ENCODE data around the gene AP1M1. TPM values are rescaled to one million over a fixed set of nuclear protein-coding genes. Genes with fewer than 3 reads are reported as not detected.
"Not testable (repeated sequence)": the region's sequence is repeated elsewhere in the genome, so short reads cannot be mapped to it uniquely, and the experiment has no call there.

The AP1M1 gene
- total RNA-seq, 1 donor from 2014 or later, result 51.8 TPM

DNA sequence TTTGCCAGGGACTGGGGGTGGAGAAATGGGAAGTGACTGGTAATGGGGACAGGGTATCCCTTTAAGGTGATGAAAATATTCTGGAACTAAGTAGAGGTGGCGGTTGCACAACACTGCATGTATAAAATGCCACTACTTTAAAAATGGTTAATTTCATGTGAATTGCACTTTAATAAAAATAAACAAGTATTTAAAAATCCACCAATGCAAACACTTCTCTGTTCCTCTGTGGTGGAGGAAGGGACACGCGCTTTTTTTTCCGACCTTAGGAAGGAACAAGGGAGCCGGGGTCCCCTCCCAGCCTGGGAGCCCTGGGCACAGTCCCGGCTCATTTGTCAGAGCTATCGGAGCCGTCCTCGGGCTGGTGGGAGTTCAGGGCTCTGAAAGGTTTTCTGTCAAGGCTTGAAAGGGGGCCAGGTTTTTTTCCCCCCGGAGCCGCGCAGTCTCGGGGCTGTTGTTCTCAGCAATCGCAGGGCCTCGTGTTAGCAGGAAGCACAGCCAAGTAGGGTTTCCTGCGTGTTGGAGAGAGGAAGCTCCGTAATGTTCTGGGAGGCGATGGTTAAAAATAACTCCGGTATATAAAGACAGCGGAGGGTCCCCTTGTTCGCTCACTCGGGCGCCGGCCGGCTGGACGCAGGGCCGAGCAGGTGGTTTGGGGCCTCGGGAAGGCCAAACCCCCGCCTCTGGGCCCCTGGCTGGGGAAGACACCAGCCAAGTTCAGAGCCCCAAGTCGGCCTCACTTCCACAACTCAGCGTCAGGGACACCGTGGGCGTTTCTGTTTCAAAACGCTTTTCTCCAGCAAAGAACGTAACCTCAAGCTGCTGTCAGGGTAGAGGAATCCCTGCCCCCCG lies 85.7 kb downstream of the AP1M1 start:
- intact Hi-C loops (cut with DNase I), result loop anchor here (2.0 to 5.0 kb wide), 2 partner anchors 36 to 41 kb away; partner anchors contain the start of gene KLF2
- DNase-seq (ENCODE audit: low spot score), result peak; percentile 92

- no peak for DNase-seq (ENCODE audit: low spot score)
Measured at GRCh38 chr19:16284505-16284904, 86.8 kb downstream of the AP1M1 start.

GRCh38 chr19:16285079-16285478 lies 87.4 kb downstream of the AP1M1 start:
- intact Hi-C loops (cut with DNase I); DNase-seq (ENCODE audit: low spot score): not testable (repeated sequence)

More at GRCh38 chr19:16284505-16284904, 86.8 kb downstream of the AP1M1 start:
- intact Hi-C loops (cut with DNase I), result loop anchor here (5.0 kb wide), 1 partner anchor 37 kb away; no protein-coding TSS in a partner anchor

DNA sequence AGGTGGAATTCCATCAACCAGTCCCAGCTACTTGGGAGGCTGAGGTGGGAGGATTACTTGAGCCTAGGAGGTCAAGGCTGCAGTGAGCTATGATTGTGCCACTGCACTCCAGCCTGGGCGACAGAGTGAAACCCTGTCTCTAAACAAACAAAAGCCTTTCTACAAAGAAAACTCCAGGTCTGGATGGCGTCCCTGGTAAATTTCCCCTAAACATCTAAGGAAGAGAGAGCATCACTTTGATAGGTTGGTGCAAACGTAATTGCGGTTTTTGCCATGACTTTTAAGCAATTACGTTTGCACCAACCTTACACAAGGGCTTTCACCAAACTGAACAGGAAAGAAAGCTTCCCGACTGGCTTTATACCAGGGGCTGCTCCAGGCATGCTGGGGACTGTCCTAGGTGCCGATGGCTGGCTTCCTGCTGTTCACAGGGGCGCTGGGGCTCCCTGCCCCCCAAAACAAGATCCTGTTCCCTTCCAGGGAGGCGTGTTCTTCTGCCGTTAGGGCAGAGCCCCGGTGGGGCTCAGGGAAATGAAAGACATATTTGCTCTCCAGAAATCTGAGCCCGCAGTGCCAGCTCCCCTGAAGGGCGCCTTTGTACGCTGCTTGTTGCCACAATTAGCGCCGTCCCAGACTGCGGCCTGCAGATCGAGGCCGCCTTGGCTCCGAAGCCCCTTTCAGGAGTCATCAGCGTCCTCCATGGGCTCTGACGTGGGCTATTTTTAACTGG lies 88.2 kb downstream of the AP1M1 start:
- no peak for DNase-seq (ENCODE audit: low spot score)
- intact Hi-C loops (cut with DNase I), result no loop called here

DNA sequence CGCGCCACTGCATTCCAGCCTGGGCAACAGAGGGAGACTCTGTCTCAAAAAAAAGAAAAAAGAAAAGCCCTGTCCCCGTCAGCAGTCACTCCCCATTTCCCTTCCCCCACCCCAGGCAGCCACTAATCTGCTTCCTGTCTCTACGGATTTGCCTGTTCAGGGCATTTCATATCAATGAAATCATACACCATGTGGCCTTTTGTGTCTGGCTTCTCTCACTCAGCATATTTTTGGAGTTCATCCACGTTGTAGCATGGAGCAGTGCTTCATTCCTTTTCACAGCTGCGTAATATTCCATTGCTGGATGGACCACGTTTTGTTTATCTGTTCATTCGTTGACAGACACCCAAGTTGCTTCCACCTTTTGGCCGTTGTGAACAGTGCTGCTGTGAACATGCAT lies 90.8 kb downstream of the AP1M1 start:
- intact Hi-C loops (cut with DNase I), result no loop called here
- DNase-seq (ENCODE audit: low spot score), result no peak

DNA sequence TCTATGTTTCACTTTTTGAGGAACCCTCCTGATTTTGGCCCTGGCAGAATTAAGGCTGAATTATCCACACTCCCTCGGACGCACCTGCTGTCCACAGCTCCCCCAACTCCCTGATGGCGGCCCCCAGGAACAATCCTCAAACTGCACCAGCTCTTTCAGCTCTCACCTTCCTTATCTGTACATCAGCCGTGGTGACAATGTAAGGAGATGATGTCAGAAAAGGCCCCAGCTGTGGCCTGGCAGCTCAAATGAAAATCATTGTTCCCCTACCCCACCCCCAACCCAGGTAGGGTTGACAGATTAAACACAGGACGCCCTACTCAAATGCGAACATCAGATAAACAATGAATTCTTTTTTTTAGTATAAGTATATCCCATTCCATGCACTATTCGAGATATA lies 91.9 kb downstream of the AP1M1 start:
- DNase-seq (ENCODE audit: low spot score), result no peak
- intact Hi-C loops (cut with DNase I), result no loop called here

DNA sequence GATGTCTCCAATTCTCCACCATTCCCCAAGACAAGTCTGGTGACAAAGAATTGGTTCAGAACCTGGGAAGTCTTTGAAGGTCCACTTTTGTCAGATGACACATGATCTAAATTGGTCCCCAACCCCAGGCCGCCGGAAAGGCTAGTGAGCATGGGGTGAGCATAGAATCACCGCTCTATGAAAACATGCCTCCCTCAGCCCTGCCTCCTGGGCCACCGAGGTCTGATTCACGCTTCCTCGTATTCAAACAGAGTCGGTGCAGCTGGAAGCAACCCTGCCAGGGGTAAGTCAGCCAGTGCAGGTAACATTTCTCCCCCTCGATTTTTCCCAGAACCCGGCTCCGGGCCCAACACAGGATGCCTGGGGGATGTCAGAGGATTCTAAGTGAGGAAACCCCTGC lies 93.0 kb downstream of the AP1M1 start:
- DNase-seq (ENCODE audit: low spot score), result peak; percentile 81
- intact Hi-C loops (cut with DNase I), result no loop called here

DNA sequence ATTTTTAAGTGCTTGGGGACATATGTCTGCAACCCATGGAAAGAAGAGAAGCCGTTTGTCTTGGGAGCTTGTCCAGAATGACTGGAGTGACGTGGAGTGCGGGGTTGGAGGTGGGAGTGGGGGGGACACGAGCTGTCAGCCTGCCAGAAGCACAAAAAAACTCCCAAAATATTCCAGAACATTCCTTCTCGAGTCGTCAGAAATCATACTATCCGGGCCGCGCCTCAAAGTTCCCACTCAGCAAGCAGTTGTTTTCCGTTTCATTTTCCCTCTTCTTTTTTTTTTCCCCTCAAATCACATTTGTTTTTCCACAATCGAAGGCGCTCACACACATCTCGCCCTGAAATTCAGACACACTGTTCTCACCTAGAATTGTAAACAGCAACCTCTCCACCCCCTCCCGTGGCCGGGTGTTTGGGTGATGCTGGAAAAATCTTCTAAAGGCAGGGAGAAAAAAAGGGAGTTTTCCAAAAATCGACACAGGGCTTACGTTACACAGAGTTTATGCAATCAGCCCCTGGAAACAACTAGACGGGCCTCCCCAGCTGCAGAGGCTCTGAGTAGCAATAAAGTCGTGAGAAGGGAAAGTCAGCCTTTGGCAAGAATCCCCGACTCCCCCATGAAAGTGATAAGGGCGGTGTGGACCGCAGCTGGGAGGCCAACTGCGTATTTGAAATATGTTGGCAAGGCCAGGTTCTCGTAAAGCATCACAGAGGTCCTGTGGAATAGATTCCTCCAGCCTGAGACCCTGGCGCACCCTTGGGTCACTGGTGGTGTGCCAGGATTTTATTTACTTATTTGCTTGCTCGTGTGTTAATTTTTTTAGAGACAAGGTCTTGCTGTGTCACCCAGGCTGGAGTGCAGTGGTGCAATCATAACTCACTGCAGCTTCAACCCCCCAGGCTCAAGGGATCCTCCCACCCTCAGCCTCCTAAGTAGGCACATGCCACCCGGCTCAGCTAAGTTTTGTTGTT lies 95.7 kb downstream of the AP1M1 start:
- DNase-seq (ENCODE audit: low spot score), result peak; percentile 77
- intact Hi-C loops (cut with DNase I), result no loop called here

DNA sequence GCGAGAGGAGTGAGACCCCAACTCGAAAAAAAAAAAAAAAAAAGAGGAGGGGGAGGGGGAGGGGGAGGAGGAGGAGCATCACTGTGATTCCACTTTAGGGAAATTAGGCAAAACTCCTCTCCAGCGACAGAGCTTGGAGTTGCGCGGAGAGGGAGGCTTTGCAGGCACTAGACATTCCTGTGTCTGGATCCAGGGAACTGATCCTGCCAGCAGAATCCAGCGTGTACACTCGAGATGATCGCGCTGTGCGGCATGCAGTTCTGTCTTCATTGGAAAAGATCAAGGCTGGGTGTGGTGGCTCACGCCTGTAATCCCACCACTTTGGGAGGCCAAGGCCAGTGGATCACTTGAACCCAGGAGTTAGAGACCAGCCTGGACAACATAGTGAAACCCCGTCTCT lies 97.3 kb downstream of the AP1M1 start:
- no peak for DNase-seq (ENCODE audit: low spot score)
- intact Hi-C loops (cut with DNase I), result no loop called here

Other genes starting within 250 kb of the AP1M1 start
- gene OR10H4, start 248.9 kb upstream of the AP1M1 start, total RNA-seq, result not detected
- gene TPM4, start 121.4 kb upstream of the AP1M1 start, total RNA-seq, result 95.4 TPM
- 17.8 TPM for gene RAB8A, start 86.0 kb upstream of the AP1M1 start, total RNA-seq
- 0.32 TPM for gene HSH2D, start 54.2 kb upstream of the AP1M1 start, total RNA-seq
- not detected for gene CIB3, start 24.4 kb upstream of the AP1M1 start, total RNA-seq
- gene FAM32A, start 12.5 kb upstream of the AP1M1 start, total RNA-seq, result 36.9 TPM
- 44.6 TPM for gene KLF2, start 126.9 kb downstream of the AP1M1 start, total RNA-seq